Activated naive CD4-positive, alpha-beta T cell treated with anti-CD3 and anti-CD28 coated beads, Interleukin-2, amount 10 ng/mL, durations not matched to agents 5 hours and 36 hours (primary cell): ENCODE measurements around the gene PERM1. TPM values are rescaled to one million over a fixed set of nuclear protein-coding genes. Genes with fewer than 3 reads are reported as not detected.

Experiments
- total RNA-seq, 2 experiments: library from RNA; stranded (reverse); gene quantifications; one replicate each; pipeline ENCODE4 v1.2.3, GENCODE V29; 2021

PERM1 gene
- total RNA-seq, result not detected

GRCh38 chr1:981955-982558, at the start of gene PERM1:
TSS of gene PERM1 (minus strand) at chr1:982093. CDS start at chr1:981029, 1,064 bp downstream.

GRCh38 chr1:1020000-1020404, 38.1 kb upstream of the PERM1 start, which contains the start of gene AGRN:
TSS of gene AGRN (plus strand) at chr1:1020120. CDS start at chr1:1020173, 53 bp downstream.

GRCh38 chr1:1013105-1013921, 31.4 kb upstream of the PERM1 start, which contains the start of gene ISG15:
TSS of gene ISG15 (plus strand) at chr1:1013497. CDS start at chr1:1013574, 77 bp downstream.

GRCh38 chr1:999725-1000356, 17.9 kb upstream of the PERM1 start, which contains the start of gene HES4:
TSS of gene HES4 (minus strand) at chr1:1000097. CDS start at chr1:999973, 124 bp downstream.

GRCh38 chr1:966135-966703, 15.7 kb downstream of the PERM1 start, which contains the start of gene PLEKHN1:
TSS of gene PLEKHN1 (plus strand) at chr1:966482. CDS start at chr1:966532, 50 bp downstream.

GRCh38 chr1:960363-961131, 21.3 kb downstream of the PERM1 start, which contains the start of gene KLHL17:
TSS of gene KLHL17 (plus strand) at chr1:960584. CDS start at chr1:960694, 110 bp downstream.

GRCh38 chr1:958823-959730, 22.8 kb downstream of the PERM1 start, which contains the start of gene NOC2L:
TSS of gene NOC2L (minus strand) at chr1:959256. CDS start at chr1:959240, 16 bp downstream.

Other genes starting within 250 kb of the PERM1 start
- gene SAMD11, start 58.2 kb downstream of the PERM1 start, total RNA-seq, result not detected
- 10 to 100 TPM; 58.3 to 61.7 TPM for gene NOC2L, start 22.8 kb downstream of the PERM1 start, total RNA-seq
- 10 to 100 TPM; 27.3 to 32.2 TPM for gene KLHL17, start 21.5 kb downstream of the PERM1 start, total RNA-seq
- gene PLEKHN1, start 15.6 kb downstream of the PERM1 start, total RNA-seq, result 1 to 10 TPM; 3.8 to 4.3 TPM
- gene HES4, start 18.0 kb upstream of the PERM1 start, total RNA-seq, result not detected
- gene ISG15, start 31.4 kb upstream of the PERM1 start, total RNA-seq, result 10 to 100 TPM; 87.5 to 92.8 TPM
- gene AGRN, start 38.0 kb upstream of the PERM1 start, total RNA-seq, result 1 to 10 TPM; 7.2 to 9.5 TPM
- gene RNF223, start 92.2 kb upstream of the PERM1 start, total RNA-seq, result not detected
- gene C1orf159, start 134.0 kb upstream of the PERM1 start, total RNA-seq, result 10 to 100 TPM; 22.9 to 23.2 TPM
- gene TTLL10, start 191.8 kb upstream of the PERM1 start, total RNA-seq, result under 1 TPM in 1 of 2 experiments, not detected in 1; 0.15 TPM
- gene TNFRSF18, start 224.5 kb upstream of the PERM1 start, total RNA-seq, result 1 to 10 TPM; 7.6 to 9.3 TPM
- 10 to 100 TPM; 11.0 to 11.7 TPM for gene TNFRSF4, start 232.1 kb upstream of the PERM1 start, total RNA-seq
- gene SDF4, start 249.9 kb upstream of the PERM1 start, total RNA-seq, result 10 to 100 TPM; 97.8 to 99.3 TPM